Stimulated activated CD4-positive, alpha-beta T cell treated with anti-CD3 and anti-CD28 coated beads, Interleukin-2, amount 100 ng/mL, for 24 hours (primary cell): ENCODE data around the gene ITGA11.

Experiments used
- DNase-seq, 2 donors: peaks; one replicate each; pipeline ENCODE4 v3.0.0-alpha.2; 2020

ITGA11 gene

DNA sequence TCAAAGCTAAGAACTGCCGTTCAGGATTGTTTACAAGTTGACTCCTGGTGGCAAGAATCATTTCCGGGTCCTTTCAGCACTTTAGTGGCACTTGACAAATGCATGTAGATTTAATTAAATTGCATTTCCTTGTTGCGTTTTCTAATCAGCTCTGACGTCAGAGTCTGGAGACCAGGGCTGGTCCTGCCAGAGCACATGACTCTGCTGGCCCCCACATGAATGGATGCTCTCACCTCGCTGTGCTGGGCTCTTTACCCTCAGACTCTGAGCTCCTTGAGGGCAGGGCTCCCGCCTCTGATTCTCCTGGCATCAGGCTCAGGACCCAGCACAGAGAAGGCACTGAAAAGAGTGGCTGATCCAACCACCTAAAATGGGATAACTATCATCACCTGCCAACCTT, 85.0 kb downstream of the ITGA11 start:
- DNase-seq: no peak

DNA sequence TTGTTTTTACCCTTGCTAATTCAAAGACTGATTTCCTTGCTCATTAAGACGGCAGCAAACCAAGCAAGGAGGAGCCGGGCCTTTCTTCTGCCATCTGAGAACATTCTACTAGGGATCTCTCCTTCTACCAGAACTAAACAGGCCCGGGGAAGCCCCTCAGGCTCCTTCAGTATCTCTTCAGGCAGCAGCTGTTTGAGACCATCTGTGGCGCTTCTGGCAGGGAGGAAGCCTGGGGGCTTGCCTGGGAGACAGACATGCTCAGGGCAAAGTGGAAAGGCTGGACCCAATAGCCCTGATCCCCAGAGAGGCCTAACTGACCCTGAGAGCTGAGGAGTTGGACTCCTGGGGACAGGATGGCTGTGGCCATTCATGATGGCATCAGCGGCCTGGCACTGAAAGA, 86.5 kb downstream of the ITGA11 start:
- DNase-seq: no peak

DNA sequence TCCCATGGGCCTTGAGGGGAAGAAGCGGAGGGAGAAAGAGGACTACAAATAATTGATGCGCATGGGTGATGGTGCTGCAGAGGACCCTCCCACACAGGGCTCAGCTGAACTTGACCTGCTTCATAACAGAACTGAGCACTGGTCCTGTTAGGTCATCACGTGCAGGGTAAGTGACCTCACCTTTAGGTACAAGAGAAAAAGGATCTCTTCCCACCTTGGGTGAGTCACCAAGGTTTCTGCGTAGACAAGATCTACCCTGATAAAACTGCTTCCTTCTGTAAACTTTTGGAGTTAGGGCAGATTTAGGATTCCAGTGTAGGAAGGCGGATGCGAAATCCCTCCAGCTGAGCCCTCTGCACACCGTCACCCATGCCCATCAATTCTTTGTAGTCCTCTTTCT, 87.4 kb downstream of the ITGA11 start:
- DNase-seq: no peak

DNA sequence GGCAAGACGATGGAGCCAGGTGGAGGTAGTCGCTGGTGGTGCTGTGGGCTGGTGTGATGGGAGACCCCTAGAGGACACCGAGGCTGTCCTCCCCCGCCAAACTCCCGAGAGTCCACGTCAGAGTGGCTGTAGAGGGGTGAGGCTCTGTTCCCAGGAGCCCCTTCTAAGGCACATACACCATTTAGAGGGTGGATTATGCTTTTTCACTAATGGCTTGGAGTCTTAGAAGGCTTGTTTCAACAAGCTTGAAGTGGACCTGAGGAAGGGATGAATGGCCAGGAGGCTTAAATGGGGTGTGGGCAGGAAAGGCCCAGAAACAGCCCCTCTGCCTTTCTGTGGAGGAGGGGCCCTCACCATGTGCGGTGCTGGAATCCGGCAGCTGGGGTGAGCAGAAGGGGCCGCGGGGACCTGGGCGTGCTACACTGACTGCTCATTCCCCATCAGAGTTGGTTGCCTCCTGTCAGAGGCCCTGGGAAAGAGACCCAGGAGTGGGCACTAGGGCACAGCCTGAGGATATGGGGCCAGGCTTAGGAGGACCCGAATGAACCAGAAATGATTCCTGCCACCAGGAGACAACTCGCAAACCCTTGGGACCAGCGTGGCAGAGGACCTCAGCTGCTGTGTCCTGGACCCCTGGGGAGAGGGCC, 88.3 kb downstream of the ITGA11 start:
- no peak for DNase-seq

DNA sequence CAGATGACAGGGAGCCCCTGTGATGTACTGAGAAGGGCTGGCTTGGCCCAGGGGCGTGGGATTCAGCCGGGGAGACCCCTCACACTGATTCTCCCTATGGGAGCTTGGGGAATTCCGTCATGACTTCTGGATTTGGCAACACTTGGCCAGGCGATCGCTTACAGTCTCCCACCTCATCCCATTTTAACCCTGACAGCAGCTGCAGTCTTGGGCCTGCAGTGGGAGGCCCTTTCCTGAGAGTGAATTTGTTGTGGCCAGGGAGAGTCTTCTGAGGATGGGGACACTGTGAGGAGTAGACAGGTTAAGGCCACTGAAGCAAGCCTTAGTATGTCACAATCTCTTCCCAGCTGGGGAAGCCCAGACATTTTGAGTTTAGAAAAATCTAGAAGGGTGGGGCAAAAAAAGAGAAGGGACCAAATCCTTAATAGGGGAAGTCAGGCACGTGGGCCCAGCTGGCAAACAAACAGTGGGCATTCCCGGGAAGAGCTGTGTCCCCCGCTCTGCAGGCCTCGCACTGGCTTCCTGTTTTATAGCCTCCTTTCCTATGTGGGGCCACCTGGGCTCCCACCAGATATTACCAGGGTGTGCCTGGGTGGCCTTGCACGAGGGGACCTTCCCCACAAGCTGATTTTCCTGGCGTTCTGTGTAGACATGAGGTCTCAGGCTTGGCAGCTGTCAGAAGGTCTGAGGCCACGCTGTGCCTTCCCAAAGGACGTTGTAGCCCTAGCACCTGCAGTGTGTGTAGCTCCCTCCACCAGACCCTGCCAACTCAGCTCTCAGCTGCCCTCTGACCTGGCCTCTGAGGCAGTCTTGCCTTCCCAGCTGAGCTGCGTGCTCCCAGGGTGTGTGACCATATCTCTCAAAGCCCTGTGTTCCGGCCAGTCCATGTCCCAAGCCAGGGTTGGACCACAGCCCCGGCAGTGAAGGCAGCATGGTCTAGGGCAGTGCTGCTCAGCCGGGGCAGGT, 89.9 kb downstream of the ITGA11 start:
- DNase-seq: no peak

DNA sequence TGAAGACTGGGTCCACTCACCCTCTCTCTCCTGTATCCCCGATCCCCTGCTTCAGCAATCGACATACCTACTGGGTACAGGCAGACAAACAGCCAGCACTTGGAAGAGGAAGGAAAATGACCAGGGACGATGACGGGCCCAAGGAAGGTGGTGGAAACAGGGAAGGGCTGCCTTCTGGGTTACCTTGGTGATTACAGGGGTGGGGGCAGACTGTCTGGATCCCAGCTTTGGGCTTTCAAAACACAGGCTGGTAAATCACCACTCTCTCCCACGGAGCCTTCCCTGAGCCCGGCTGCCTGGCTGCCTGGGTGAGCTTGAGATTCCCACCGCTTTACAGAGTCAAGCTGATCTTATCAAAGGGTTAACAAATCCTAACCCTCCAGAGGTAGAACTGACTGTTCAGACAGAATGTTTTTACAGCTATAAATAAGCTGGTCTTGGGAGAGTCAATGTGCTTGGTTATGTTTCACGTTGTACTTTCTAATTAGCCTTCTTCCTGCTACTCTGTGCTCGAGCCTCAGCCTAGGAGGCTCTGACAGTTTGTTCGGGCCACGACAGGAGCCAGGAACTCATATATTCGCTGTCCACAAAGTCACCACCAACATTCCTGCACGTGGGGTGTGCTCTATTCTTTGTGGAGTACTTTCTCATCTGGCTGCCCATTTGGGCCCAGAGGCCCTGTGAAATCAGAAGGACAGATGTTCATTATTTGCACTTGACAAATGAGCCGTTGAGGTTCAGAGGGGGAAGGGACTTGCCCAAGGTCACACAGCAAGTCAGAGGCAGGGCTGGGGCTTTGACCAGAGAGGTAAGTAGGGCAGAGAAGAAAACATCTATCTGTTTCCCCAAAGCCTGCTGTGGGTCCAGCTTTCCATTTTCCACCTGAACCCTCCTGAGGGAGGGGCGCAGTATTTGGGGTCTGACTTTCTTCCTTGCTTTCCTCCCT, 91.0 kb downstream of the ITGA11 start:
- DNase-seq: no peak

DNA sequence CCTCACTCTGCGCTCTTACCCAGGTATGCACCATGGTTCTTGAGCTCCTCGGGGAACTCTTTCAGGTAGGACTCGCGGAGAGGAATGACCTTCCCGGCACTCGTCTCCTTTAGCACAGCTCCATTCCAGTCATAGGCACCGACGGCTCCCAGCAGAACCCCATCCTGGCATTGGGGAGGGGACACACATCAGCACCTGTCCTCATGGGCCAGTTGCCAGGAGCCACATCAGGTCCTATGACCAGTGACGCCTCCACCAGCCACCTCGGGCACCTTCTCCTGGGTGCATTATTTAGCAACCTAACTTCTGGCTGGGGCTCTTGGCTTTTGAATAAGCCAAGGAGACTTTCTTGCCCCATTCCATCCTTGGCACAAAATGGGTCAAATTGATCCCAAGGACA, 92.5 kb downstream of the ITGA11 start:
- no peak for DNase-seq

DNA sequence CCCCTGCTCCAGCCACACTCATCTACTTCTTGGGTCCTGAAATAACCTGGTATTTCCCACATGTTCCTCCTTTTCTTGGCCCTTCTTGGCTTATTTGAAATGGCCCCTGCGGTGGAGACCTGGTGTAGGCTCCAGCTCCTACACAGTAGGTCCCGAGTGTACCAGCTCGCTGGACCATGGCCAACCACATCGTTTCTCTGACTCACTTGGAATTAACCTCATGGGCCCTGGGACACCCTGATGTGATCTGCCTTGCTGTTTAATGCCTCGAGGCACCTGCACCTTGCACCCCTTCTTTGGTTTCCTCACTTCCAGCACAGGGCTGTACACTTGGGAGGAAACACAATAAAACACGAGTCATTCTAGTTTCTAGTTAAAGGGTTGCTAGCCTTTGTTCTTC, 94.1 kb downstream of the ITGA11 start:
- DNase-seq: no peak

DNA sequence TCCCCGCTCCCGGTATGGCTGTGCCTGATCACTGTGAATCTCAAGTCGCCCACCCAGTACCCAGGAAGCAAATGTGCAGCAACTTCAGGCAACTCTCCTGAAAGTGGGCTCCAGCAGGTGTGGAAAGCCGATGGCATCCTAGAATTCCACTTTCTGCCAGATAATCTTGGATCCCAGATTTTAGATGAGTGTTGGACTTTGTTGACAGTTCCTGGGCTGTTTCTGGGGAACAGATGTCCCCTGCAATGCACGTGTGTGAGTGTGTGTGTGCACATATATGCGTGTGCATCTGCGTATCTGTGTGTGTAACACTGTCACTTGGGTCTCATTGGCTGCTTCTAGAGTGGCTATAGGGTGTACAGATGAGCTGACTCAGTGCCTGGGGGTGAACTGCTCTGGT, 95.4 kb downstream of the ITGA11 start:
- no peak for DNase-seq

DNA sequence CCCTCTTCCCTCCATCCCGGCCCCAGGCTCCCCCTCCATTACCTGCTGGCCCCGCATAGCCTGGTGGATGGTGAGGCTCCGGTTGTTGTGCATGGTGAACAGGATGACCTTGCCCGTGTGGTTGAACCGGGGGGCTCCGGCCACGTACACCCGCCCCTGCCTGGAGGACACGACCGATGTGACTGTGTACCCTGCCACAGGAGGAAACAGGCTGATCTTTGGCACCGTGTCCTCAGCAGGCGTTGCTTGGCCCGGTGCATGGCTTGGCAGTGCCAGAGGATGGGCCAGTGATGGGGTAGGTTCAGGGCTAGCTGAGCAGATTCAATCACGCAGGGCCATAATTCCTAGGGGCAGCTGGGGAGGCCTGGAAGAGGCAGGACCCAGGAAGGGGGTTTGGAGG, 96.3 kb downstream of the ITGA11 start:
- no peak for DNase-seq

DNA sequence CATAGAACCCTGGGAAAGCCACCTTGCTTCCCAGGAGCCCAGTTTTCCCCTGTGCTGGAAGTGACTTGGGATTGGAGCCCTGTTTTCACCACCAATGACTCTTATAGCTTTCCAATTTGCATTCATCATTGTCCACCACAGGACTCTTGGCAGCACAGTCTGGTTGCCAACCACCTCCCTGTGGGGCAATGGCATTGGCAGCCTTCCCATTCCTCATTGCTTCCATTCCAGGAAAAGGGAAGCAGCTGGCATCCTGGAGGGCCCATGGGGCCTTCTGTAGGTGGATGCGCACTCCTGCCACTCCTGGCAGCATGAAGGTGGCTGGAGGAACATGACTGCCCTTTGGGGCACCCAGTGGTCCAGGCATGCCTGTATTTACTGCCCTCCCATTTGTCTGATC, 96.7 kb downstream of the ITGA11 start:
- DNase-seq: no peak

DNA sequence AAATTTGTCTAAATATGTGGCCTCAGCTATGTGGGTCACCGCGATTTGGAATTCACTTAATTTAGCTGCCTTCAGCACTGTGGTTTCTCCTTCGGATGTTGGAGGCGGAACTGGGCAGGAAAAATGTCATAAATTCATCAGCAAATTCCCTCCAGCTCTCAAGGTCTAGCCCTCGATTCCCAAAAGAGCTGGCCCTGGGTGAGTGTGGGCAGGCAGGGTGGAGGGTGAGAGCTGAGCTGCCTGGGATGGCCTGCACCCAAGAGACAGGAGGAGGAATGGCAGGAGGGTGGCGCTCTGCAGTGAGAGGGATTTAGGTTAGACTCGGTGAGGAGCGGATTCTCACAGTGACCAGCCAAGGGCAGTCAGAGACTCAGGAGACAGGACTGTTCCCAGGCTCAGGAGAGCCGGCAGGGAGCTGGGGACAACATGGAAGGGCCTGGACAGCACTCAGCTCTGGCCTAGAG, 97.3 kb downstream of the ITGA11 start:
- no peak for DNase-seq

DNA sequence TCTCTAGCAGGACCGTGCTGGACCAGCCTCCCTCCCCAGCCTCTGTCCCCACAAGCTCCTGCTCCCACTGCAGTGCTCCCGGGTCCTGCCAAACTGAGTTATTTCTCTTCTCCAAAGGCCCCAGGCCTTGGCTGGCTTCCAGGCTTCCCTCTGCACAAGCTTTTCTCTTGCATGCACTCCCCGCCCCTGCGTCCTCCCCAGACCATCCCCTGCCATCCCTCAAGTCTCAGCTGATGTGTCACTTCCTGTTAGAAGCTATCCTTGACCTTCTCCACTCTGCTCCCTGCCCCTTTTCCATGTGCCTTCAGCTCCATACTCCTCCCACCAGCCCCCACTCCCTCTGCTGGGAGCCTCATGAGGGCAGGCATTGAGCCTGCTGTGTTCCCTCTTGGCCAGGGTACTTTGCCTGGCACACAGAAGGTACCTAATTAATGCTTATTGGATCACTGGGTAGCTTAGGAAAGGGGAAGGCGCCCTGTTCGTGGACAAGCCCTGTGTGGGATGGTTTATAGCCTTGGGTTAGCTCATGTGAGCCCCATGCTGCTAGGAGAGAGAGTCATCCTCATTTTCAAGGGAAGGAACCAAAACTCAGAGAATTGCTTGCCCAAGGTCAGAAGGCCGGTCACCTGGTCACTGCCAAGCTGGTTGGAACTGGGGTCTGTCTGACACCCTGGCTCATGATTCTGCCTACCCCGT, 98.0 kb downstream of the ITGA11 start:
- no peak for DNase-seq

DNA sequence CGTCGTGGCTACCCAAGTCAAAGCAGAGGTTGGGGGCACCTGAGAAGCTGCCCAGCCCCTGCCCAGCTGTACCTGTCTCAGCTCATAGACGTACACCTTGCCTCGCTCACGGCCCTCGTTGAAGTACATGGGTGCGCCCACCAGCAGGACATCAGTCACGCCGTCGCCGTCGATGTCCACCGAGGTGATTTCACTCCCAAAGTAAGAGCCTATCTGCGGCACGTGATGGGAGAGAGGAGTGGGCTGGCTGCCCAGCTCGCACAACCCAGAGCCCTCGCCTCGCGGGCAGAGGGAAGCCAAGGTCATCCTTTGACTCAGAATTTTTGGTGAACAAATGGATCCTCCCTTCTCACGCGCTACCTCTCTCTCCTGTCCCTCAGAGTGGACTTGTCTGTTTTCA, 99.7 kb downstream of the ITGA11 start:
- DNase-seq: no peak

DNA sequence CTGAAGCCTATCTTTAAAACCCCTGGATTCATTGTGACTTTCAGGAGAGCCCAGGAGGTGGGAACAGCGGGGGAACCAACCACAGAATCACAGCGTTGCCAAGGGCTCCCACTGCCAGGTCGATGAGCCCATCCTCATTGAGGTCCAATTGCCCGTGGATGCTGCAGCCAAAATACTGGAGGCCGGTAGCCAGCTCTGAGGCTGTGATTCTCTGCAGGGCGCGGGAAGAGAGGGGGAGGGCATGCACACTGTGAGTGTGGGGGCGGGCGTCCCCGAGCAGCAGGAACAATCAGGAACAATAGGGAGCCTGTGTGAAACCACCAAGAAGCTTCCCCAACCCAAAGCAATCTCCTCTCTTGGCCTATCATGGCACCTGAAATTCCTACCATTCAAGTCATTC, 101.1 kb downstream of the ITGA11 start:
- no peak for DNase-seq

DNA sequence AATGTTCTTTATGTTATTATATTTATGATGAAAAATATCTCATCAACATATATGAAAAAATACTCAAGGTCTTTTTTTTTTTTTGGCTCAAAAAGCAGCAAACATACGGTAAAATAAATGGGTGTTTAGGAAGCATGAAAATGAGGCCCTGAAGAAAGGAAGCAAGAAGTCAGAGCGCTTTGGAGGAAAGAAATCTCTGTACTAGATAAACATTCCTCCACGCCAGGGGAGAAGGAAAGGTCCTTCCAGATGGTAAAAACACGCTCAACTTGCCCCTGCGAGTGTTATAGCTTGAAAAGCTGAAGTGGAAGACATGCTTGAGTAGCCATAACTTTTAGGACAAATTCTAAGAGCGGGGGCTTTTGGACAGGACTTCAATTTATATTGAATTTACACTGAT, 101.5 kb downstream of the ITGA11 start:
- DNase-seq: no peak

DNA sequence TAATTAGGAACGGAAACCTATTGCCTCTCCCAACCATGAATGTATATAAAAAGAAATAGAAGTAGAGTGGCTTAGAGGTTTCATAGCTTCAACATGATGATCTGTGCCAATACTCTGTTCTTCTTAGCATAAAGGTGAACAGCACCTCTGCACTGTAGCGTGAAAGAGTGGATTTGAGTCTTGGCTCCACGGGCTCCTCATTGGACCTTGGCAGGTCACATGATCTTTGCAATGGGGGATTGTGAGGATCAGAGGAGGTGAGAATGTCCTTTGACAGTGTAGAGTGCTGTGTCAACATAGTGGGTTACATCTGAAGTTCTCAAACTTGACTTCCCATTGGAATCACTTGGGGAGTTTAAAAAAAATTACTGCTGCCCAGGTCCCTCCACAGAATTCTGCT, 103.0 kb downstream of the ITGA11 start:
- no peak for DNase-seq

DNA sequence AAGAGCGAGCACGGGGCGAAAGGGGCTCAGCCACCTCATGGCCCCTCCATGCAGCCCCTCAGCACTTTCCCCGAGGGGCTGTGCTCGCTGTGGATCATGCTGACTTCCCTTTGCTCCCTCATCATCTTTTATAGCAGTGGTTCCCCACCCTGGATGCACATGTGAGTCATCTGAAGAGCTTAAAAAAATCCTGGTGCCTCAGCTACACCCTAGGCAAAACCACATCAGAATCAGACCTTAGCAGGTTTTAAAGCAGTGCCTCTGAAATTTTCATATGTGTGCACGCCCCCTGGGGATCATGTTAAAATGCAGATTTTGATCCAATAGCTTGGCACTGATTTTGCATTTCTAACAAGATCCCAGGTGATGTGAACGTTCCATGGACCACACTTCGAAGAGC, 103.5 kb downstream of the ITGA11 start:
- no peak for DNase-seq

DNA sequence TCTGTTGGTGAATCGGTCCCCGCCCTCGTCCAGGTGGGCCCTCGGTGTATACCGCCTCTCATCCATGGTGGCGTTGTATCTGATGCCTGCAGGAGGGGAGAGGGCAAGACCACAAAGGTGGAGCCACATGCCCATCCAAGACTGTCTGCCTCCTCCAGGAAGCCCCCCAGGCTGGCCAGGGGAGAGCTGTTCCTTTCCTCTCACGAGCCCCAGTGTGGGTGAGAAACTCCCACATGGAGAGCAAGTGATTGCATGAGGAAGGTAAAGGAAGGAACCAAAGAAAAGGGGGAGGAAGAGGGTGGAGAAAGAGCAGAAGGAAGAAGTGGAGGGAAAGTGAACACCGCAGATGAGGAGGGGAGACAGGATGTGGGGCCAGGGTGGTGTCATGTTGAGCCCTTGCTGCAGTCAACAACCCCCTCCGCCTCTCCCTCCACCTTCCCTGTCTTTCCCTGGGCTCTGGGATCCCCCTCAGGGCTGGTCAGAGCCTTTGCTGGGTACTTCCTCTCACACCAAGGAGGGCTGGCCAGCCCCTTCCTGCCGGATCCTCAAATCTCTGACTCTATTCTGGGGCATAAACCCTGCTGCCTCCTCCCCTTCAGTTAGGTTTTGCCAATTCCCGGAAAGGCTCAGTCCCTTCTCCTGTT, 105.1 kb downstream of the ITGA11 start:
- DNase-seq: no peak

DNA sequence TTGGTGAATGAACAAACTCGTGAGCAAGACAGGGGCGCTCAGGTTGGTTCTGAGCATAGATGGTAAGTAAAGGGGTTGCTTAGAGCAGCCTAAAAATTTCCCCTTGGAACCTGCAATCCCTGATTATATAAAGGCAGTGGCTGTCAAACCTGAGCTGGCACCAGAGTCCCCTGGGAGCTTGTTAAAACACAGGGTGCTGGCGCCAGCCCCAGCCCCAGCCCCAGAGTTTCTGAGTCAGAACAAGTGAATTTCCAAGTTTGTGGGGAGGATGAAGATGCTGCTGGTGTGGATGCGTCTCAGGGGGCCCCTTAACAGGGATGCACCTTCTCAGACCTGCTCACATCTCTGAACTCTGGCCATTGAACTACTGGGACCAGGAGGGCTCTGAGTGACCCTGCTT, 106.2 kb downstream of the ITGA11 start:
- DNase-seq: no peak

DNA sequence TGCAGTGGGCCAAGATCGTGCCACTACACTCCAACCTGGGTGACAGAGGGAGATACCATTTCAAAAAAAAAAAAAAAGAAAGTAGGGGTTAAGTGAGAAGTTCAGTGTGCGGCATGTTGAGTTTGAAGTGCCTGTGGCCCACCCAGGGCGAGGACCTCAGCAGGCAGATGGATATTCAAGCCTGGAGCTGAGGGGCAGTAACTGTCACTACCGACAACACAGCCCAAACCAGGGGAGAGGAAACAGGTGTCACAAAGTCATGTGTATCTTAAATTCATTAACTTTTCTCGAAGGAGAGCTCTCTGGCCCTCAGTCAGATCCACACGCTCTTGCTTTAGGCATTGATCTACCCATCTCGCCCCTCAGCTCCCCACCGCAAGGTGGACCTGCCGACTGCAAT, 109.2 kb downstream of the ITGA11 start:
- no peak for DNase-seq

DNA sequence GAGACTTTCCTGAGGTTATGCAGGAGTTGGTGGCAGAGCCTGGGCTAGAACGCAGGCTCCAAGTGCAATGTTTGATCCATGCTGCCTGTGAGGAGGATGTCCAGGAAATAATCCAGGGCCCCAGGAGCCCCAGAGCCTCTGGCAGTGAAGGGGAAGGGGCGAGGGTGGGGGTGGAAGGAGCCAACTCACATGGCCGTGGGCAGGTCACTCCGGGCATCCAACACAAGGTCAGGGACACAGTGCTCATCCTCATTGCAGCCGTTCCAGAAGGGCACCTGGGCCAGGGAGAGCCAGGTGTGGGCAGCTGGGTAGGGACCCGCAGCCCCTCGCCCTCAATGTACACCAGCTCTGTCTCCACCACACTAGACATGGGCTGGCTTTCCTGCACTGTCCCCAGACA, 110.7 kb downstream of the ITGA11 start:
- DNase-seq: no peak
